ENCODE results near the gene AMZ1. TPM values are rescaled to one million over a fixed set of nuclear protein-coding genes. Genes with fewer than 3 reads are reported as not detected.

The AMZ1 gene
- total RNA-seq (not detected in 2 replicates), polyA plus RNA-seq (1.4 TPM in 1 of 2 replicates, not detected in the other)

- Histone ChIP-seq H3K27me3 (peaks cover 43% of the 10 kb centered on the region), H3K79me2 (no peaks in the 10 kb centered on the region), H3K27ac (no peak within 1 kb of the TSS), H3K4me1 (ENCODE audit: insufficient read depth) (peaks cover 5% of the 10 kb centered on the region), H3K9me2 (replicated peaks; ENCODE audit: insufficient read depth) (no peaks in the 10 kb centered on the region), H4K20me1 (ENCODE audit: insufficient read depth, poor library complexity, severe bottlenecking) (no peaks in the 10 kb centered on the region), H3K9me3 (ENCODE audit: low read depth) (no peaks in the 10 kb centered on the region), H3K4me2 (peak within 1 kb of the TSS; percentile 86), H3K4me3 (no peak within 1 kb of the TSS), H3K36me3 (replicated peaks; ENCODE audit: insufficient read depth, low read depth) (no peaks in the 10 kb centered on the region), H2AFZ (no peak within 1 kb of the TSS)
- DNase-seq (ENCODE audit: low spot score), result no peak
- 10% methylated on average over 14 of the region's 41 CpGs for WGBS (ENCODE audit: low lambda C conversion rate, missing lambda C conversion rate)
- TF ChIP-seq CTCF (IDR thresholded peaks at IDR 0.05; ENCODE audit: poor library complexity), result no peak
- peak; percentile 54 for TF ChIP-seq EZH2 (IDR thresholded peaks at IDR 0.05; ENCODE audit: borderline replicate concordance)
These were observed at the start of gene AMZ1 for GRCh38 chr7:2687881-2688318. Gene AMZ1 (plus strand): TSS chr7:2688202. CDS start chr7:2700452, 12,250 bp downstream.

- peaks cover 97% of the 10 kb centered on the region for H3K79me2 ChIP-seq
- H3K27me3 ChIP-seq, result no peaks in the 10 kb centered on the region
- no peaks in the 10 kb centered on the region for H3K9me2 ChIP-seq (replicated peaks; ENCODE audit: insufficient read depth)
- H3K27ac ChIP-seq, result peak overlapping the region; percentile 85
- no peaks in the 10 kb centered on the region for H3K36me3 ChIP-seq (replicated peaks; ENCODE audit: insufficient read depth, low read depth)
- H3K4me3 ChIP-seq, result no peak overlapping the region
- peak overlapping the region; percentile 63 for H3K4me2 ChIP-seq
- 64% methylated on average over 18 of the region's 34 CpGs for WGBS (ENCODE audit: low lambda C conversion rate, missing lambda C conversion rate)
- TF ChIP-seq EZH2 (IDR thresholded peaks at IDR 0.05; ENCODE audit: borderline replicate concordance), result no peak
- TF ChIP-seq EZH2phosphoT487 (IDR thresholded peaks at IDR 0.05; ENCODE audit: low read depth, severe bottlenecking, unreplicated experiment), result no peak
- TF ChIP-seq CTCF (IDR thresholded peaks at IDR 0.05; ENCODE audit: poor library complexity), result no peak
- no peaks in the 10 kb centered on the region for H3K9me3 ChIP-seq (ENCODE audit: low read depth)
- DNase-seq (ENCODE audit: low spot score), result no peak
- H2AFZ ChIP-seq, result no peak overlapping the region
- peaks cover 81% of the 10 kb centered on the region for H3K4me1 ChIP-seq (ENCODE audit: insufficient read depth)
- H4K20me1 ChIP-seq (ENCODE audit: insufficient read depth, poor library complexity, severe bottlenecking), result peaks cover 91% of the 10 kb centered on the region
These were observed 49.6 kb upstream of the AMZ1 start for GRCh38 chr7:2638224-2638991.

GRCh38 chr7:2639181-2639681, 48.8 kb upstream of the AMZ1 start:
- peak overlapping the region; percentile 85 for H3K27ac ChIP-seq
- H3K4me3 ChIP-seq, result no peak overlapping the region
- H3K79me2 ChIP-seq, result peaks cover 97% of the 10 kb centered on the region
- DNase-seq (ENCODE audit: low spot score), result no peak
- no peaks in the 10 kb centered on the region for H3K27me3 ChIP-seq
- no peak overlapping the region for H2AFZ ChIP-seq
- TF ChIP-seq EZH2phosphoT487 (IDR thresholded peaks at IDR 0.05; ENCODE audit: low read depth, severe bottlenecking, unreplicated experiment), result no peak
- H3K4me1 ChIP-seq (ENCODE audit: insufficient read depth), result peaks cover 73% of the 10 kb centered on the region
- H3K9me3 ChIP-seq (ENCODE audit: low read depth), result no peaks in the 10 kb centered on the region
- WGBS (ENCODE audit: low lambda C conversion rate, missing lambda C conversion rate), result 91% methylated on average over 24 of the region's 24 CpGs
- H3K36me3 ChIP-seq (replicated peaks; ENCODE audit: insufficient read depth, low read depth), result no peaks in the 10 kb centered on the region
- no peak overlapping the region for H3K4me2 ChIP-seq
- peaks cover 91% of the 10 kb centered on the region for H4K20me1 ChIP-seq (ENCODE audit: insufficient read depth, poor library complexity, severe bottlenecking)
- no peaks in the 10 kb centered on the region for H3K9me2 ChIP-seq (replicated peaks; ENCODE audit: insufficient read depth)

Data from hepatocyte (in vitro differentiated cells).